ENCODE measurements around the gene GARIN1A. TPM values are rescaled to one million over a fixed set of nuclear protein-coding genes. Genes with fewer than 3 reads are reported as not detected.
"Not testable (repeated sequence)": the region's sequence is repeated elsewhere in the genome, so short reads cannot be mapped to it uniquely, and the experiment has no call there.

GARIN1A gene
- total and polyA plus RNA-seq, 2 donors (not counting 1 experiment from before 2014, with no cell fraction given) = 0.70 to 2.2 TPM

DNA sequence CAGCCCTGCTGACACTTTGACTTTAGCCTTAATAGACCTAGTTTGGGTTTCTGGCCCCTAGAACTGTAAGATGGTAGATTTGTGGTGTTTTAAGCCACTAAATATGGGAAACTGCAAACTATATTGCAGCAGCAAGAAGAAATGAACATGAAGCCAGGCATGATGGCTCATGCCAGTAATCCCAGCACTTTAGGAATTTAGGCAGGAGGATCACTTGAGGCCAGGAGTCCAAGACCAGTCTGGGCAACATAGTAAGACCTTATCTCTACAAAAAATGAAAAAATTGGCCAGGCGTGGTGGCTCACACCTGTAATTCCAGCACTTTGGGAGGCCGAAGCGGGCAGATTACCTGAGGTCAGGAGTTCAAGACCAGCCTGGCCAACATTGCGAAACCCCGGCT, 26.9 kb upstream of the GARIN1A start:
- WGBS (ENCODE audit: insufficient coverage) = 93% methylated on average over 5 of the region's 5 CpGs
- H3K4me1 ChIP-seq (ENCODE audit: control insufficient read depth in 2 of 2, insufficient read depth in 2 of 2, low read length in 2 of 2); H2AFZ ChIP-seq (ENCODE audit: insufficient read depth, low read depth, low read length, poor library complexity, severe bottlenecking); H4K20me1 ChIP-seq (ENCODE audit: control insufficient read depth, insufficient read depth, low read length, poor library complexity, severe bottlenecking); H3K27ac Mint-ChIP-seq; H3K9ac ChIP-seq (ENCODE audit: low read length); H3K9me3 ChIP-seq (ENCODE audit: control extremely low read depth in 1 of 3, control insufficient read depth in 2 of 3, insufficient read depth in 1 of 3, low read length in 2 of 3); H3K27me3 Mint-ChIP-seq; DNase-seq; POLR2A ChIA-PET; ATAC-seq (ENCODE audit: low read depth); H3K4me3 ChIP-seq (ENCODE audit: control extremely low read depth in 1 of 5, extremely low read depth in 1 of 5, insufficient read depth in 1 of 5, low read depth in 2 of 5, low read length in 4 of 5); H3K79me2 ChIP-seq (ENCODE audit: control insufficient read depth, insufficient read depth, low read length); H3K9me3 Mint-ChIP-seq (ENCODE audit: insufficient read depth); H3K4me2 ChIP-seq (replicated peaks; ENCODE audit: low read depth, low read length, poor library complexity, severe bottlenecking); H3K27me3 ChIP-seq (replicated peaks in 1 of 4; ENCODE audit: control extremely low read depth in 1 of 4, control insufficient read depth in 3 of 4, insufficient read depth in 4 of 4, low read length in 3 of 4); H3K4me3 Mint-ChIP-seq; H3K27ac ChIP-seq (ENCODE audit: low read length in 2 of 2); H3K4me1 Mint-ChIP-seq; intact Hi-C loops (cut with micrococcal nuclease); CTCF ChIA-PET: not testable (repeated sequence)
- peaks cover 0 to 15% of the 10 kb centered on the region in 2 experiments for H3K36me3 ChIP-seq (replicated peaks in 1 of 2; ENCODE audit: control extremely low read depth in 1 of 2, control insufficient read depth in 1 of 2, extremely low read depth in 1 of 2, insufficient read depth in 2 of 2, low read length in 1 of 2)

DNA sequence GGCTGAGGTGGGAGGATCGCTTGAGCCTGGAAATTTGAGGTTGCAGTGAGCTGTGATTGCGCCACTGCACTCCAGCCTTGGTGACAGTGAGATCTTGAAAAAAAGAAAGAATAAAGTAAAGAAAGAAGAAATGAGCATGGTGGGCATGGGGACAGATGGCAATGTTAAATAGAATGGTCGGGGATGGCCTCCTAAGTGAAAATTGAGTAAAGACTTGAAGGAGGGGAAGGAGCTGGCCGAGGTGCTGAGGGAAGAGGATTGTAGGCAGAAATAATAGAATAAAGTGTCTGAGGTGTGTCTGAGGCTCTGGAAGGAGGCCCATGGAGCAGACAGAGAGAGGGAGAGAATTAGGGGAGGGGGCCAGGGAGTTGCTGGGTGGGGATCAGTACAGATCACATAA, 26.2 kb upstream of the GARIN1A start:
- H3K36me3 ChIP-seq (replicated peaks in 1 of 2; ENCODE audit: control extremely low read depth in 1 of 2, control insufficient read depth in 1 of 2, extremely low read depth in 1 of 2, insufficient read depth in 2 of 2, low read length in 1 of 2) = peaks cover 0 to 15% of the 10 kb centered on the region in 2 experiments
- POLR2A ChIA-PET; H3K4me1 Mint-ChIP-seq; H4K20me1 ChIP-seq (ENCODE audit: control insufficient read depth, insufficient read depth, low read length, poor library complexity, severe bottlenecking); H3K4me3 Mint-ChIP-seq; H3K27ac Mint-ChIP-seq; H3K27me3 Mint-ChIP-seq; DNase-seq; H3K4me2 ChIP-seq (replicated peaks; ENCODE audit: low read depth, low read length, poor library complexity, severe bottlenecking); intact Hi-C loops (cut with micrococcal nuclease); H3K4me3 ChIP-seq (ENCODE audit: control extremely low read depth in 1 of 5, extremely low read depth in 1 of 5, insufficient read depth in 1 of 5, low read depth in 2 of 5, low read length in 4 of 5); H3K79me2 ChIP-seq (ENCODE audit: control insufficient read depth, insufficient read depth, low read length); H3K9me3 ChIP-seq (ENCODE audit: control extremely low read depth in 1 of 3, control insufficient read depth in 2 of 3, insufficient read depth in 1 of 3, low read length in 2 of 3); ATAC-seq (ENCODE audit: low read depth); H3K9ac ChIP-seq (ENCODE audit: low read length); H3K4me1 ChIP-seq (ENCODE audit: control insufficient read depth in 2 of 2, insufficient read depth in 2 of 2, low read length in 2 of 2); H3K27me3 ChIP-seq (replicated peaks in 1 of 4; ENCODE audit: control extremely low read depth in 1 of 4, control insufficient read depth in 3 of 4, insufficient read depth in 4 of 4, low read length in 3 of 4); H3K9me3 Mint-ChIP-seq (ENCODE audit: insufficient read depth); H3K27ac ChIP-seq (ENCODE audit: low read length in 2 of 2); CTCF ChIA-PET; H2AFZ ChIP-seq (ENCODE audit: insufficient read depth, low read depth, low read length, poor library complexity, severe bottlenecking): not testable (repeated sequence)
- 100% methylated on average over 3 of the region's 4 CpGs for WGBS (ENCODE audit: insufficient coverage)

DNA sequence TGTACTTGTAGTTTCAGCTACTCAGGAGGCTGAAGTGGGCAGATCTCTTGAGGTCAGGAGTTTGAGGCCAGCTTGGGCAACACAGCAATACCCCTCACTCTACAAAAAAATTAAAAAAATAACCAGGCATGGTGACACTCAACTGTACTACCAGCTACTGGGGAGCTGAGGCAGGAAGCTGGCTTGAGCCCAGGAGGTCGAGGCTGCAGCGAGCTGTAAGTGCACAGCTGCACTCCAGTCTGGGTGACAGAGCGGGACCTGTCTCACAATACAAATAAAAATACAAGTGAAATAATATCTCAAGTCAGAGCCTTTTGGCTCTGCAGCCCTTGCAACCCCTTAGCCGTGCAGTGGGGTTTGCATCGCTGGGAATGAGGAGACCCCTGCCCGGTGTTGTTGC, 25.2 kb upstream of the GARIN1A start:
- POLR2A ChIA-PET; intact Hi-C loops (cut with micrococcal nuclease): not testable (repeated sequence)

DNA sequence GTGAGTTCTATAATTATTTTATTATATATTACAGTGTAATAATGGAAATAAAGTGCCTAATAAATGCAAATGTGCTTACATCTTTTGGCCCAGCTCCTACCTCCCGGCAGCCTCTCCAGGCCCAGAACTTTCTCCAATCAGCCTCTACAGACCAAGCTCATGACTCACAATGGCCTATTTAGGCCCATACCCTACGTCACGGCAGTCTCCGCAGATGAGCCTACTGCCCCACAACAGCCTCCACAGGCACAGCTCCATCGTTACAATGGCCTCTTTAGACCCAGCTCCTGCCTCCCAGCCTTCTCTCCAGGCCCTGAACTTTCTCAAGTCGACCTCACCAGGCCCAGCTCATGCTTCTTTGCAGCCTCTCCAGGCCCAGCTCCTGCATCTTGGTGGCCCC, 21.0 kb upstream of the GARIN1A start:
- H3K4me1 Mint-ChIP-seq; intact Hi-C loops (cut with micrococcal nuclease); H3K79me2 ChIP-seq (ENCODE audit: control insufficient read depth, insufficient read depth, low read length); H3K4me3 ChIP-seq (ENCODE audit: control extremely low read depth in 1 of 5, extremely low read depth in 1 of 5, insufficient read depth in 1 of 5, low read depth in 2 of 5, low read length in 4 of 5); H3K27me3 Mint-ChIP-seq; H3K4me2 ChIP-seq (replicated peaks; ENCODE audit: low read depth, low read length, poor library complexity, severe bottlenecking); H3K27me3 ChIP-seq (replicated peaks in 1 of 4; ENCODE audit: control extremely low read depth in 1 of 4, control insufficient read depth in 3 of 4, insufficient read depth in 4 of 4, low read length in 3 of 4); H3K9ac ChIP-seq (ENCODE audit: low read length); H3K4me3 Mint-ChIP-seq; H3K9me3 ChIP-seq (ENCODE audit: control extremely low read depth in 1 of 3, control insufficient read depth in 2 of 3, insufficient read depth in 1 of 3, low read length in 2 of 3); H3K9me3 Mint-ChIP-seq (ENCODE audit: insufficient read depth); H3K4me1 ChIP-seq (ENCODE audit: control insufficient read depth in 2 of 2, insufficient read depth in 2 of 2, low read length in 2 of 2); H2AFZ ChIP-seq (ENCODE audit: insufficient read depth, low read depth, low read length, poor library complexity, severe bottlenecking); H3K27ac Mint-ChIP-seq; H4K20me1 ChIP-seq (ENCODE audit: control insufficient read depth, insufficient read depth, low read length, poor library complexity, severe bottlenecking); DNase-seq; H3K36me3 ChIP-seq (replicated peaks in 1 of 2; ENCODE audit: control extremely low read depth in 1 of 2, control insufficient read depth in 1 of 2, extremely low read depth in 1 of 2, insufficient read depth in 2 of 2, low read length in 1 of 2); ATAC-seq (ENCODE audit: low read depth); H3K27ac ChIP-seq (ENCODE audit: low read length in 2 of 2); POLR2A ChIA-PET; CTCF ChIA-PET: not testable (repeated sequence)
- no CpG with 5 or more reads among the region's 6 CpGs for WGBS (ENCODE audit: insufficient coverage)

More for the DNA sequence above, 25.2 kb upstream of the GARIN1A start:
- H3K4me1 ChIP-seq (ENCODE audit: control insufficient read depth in 2 of 2, insufficient read depth in 2 of 2, low read length in 2 of 2); H3K9me3 ChIP-seq (ENCODE audit: control extremely low read depth in 1 of 3, control insufficient read depth in 2 of 3, insufficient read depth in 1 of 3, low read length in 2 of 3); H3K27ac ChIP-seq (ENCODE audit: low read length in 2 of 2); ATAC-seq (ENCODE audit: low read depth); DNase-seq; H3K79me2 ChIP-seq (ENCODE audit: control insufficient read depth, insufficient read depth, low read length); H3K27ac Mint-ChIP-seq; CTCF ChIA-PET; H3K27me3 ChIP-seq (replicated peaks in 1 of 4; ENCODE audit: control extremely low read depth in 1 of 4, control insufficient read depth in 3 of 4, insufficient read depth in 4 of 4, low read length in 3 of 4); H3K9me3 Mint-ChIP-seq (ENCODE audit: insufficient read depth); H2AFZ ChIP-seq (ENCODE audit: insufficient read depth, low read depth, low read length, poor library complexity, severe bottlenecking); H3K4me3 ChIP-seq (ENCODE audit: control extremely low read depth in 1 of 5, extremely low read depth in 1 of 5, insufficient read depth in 1 of 5, low read depth in 2 of 5, low read length in 4 of 5); H3K9ac ChIP-seq (ENCODE audit: low read length); H3K27me3 Mint-ChIP-seq; H3K4me2 ChIP-seq (replicated peaks; ENCODE audit: low read depth, low read length, poor library complexity, severe bottlenecking); H4K20me1 ChIP-seq (ENCODE audit: control insufficient read depth, insufficient read depth, low read length, poor library complexity, severe bottlenecking); H3K4me3 Mint-ChIP-seq; H3K4me1 Mint-ChIP-seq: not testable (repeated sequence)
- WGBS (ENCODE audit: insufficient coverage) = no CpG with 5 or more reads among the region's 6 CpGs
- peaks cover 0 to 11% of the 10 kb centered on the region in 2 experiments for H3K36me3 ChIP-seq (replicated peaks in 1 of 2; ENCODE audit: control extremely low read depth in 1 of 2, control insufficient read depth in 1 of 2, extremely low read depth in 1 of 2, insufficient read depth in 2 of 2, low read length in 1 of 2)
